Loucy (cell line): ENCODE data around the gene HEMGN.

ENCODE experiments used
- EZH2phosphoT487 ChIP-seq: fragments of 200-600 bp; IDR thresholded peaks from 2 replicates; pipeline ENCODE4 v1.6.1; 2018; ENCODE audit warnings: antibody characterized with exemption, mild to moderate bottlenecking, moderate library complexity, borderline replicate concordance
- TF ChIP-seq, protein P1 (sequence below): fragments of 200-600 bp; sonication (generic); conservative IDR thresholded peaks from 2 replicates; pipeline ENCODE4 v1.5.1; 2014; ENCODE audit warnings: mild to moderate bottlenecking, antibody characterized with exemption, low read length

GRCh38 chr9:97984188-97985057, 46.5 kb upstream of the HEMGN start:
- TF ChIP-seq, protein P1, sequence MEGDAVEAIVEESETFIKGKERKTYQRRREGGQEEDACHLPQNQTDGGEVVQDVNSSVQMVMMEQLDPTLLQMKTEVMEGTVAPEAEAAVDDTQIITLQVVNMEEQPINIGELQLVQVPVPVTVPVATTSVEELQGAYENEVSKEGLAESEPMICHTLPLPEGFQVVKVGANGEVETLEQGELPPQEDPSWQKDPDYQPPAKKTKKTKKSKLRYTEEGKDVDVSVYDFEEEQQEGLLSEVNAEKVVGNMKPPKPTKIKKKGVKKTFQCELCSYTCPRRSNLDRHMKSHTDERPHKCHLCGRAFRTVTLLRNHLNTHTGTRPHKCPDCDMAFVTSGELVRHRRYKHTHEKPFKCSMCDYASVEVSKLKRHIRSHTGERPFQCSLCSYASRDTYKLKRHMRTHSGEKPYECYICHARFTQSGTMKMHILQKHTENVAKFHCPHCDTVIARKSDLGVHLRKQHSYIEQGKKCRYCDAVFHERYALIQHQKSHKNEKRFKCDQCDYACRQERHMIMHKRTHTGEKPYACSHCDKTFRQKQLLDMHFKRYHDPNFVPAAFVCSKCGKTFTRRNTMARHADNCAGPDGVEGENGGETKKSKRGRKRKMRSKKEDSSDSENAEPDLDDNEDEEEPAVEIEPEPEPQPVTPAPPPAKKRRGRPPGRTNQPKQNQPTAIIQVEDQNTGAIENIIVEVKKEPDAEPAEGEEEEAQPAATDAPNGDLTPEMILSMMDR: no peak
- TF ChIP-seq EZH2phosphoT487: no peak
